ENCODE results near the gene NUDT5.

NUDT5 gene

DNA sequence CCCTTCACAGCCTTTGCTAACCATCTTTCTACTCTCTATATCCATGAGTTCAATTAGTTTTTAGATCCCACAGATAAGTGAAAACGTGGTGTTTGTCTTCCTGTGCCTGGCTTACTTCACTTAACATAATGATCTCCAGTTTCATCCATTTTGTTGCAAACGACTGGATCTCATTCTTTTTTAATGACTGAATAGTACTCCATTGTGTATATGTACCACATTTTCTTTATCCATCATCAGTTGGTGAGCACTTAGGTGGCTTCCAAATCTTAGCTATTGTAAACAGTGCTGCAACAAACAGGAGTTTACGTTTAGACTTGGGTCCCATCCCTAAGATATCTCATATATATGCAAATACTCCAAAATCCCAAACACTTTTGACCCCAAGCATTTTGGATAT lies 9.4 kb upstream of the NUDT5 start:
- peaks cover 27 to 71% (median 49%) of the 10 kb centered on the region in 4 experiments for H3K36me3 ChIP-seq (ENCODE audit: control insufficient read depth in 4 of 4, insufficient read depth in 4 of 4, low read length in 3 of 4)
- H3K4me1 ChIP-seq (ENCODE audit: control extremely low read depth in 1 of 4, control insufficient read depth in 4 of 4, insufficient read depth in 4 of 4, low read length in 3 of 4), result no peaks in the 10 kb centered on the region
- ChIA-PET CTCF (interaction anchor here (1.5 kb wide), 1 partner anchor 9 kb away, joined by 3 read pairs; no protein-coding TSS in a partner anchor), POLR2A (no interaction called here)
- H3K27me3 ChIP-seq (replicated peaks in 2 of 5; ENCODE audit: control insufficient read depth in 4 of 5, insufficient read depth in 5 of 5, low read length in 4 of 5), result no peaks in the 10 kb centered on the region
- H3K27ac ChIP-seq (ENCODE audit: insufficient read depth in 1 of 2, low read depth in 1 of 2, low read length in 2 of 2, poor library complexity in 1 of 2, severe bottlenecking in 2 of 2), result no peak overlapping the region
- DNase-seq, result no peak
- H3K4me3 ChIP-seq (ENCODE audit: control insufficient read depth in 1 of 7, extremely low read depth in 1 of 7, insufficient read depth in 4 of 7, low read depth in 2 of 7, low read length in 6 of 7), result no peak overlapping the region
- WGBS (ENCODE audit: insufficient coverage), result 92% methylated on average over 2 of the region's 3 CpGs
- no peaks in the 10 kb centered on the region for H3K9me3 ChIP-seq (ENCODE audit: control extremely low read depth in 1 of 5, control insufficient read depth in 4 of 5, insufficient read depth in 2 of 5, low read depth in 1 of 5, low read length in 4 of 5)

DNA sequence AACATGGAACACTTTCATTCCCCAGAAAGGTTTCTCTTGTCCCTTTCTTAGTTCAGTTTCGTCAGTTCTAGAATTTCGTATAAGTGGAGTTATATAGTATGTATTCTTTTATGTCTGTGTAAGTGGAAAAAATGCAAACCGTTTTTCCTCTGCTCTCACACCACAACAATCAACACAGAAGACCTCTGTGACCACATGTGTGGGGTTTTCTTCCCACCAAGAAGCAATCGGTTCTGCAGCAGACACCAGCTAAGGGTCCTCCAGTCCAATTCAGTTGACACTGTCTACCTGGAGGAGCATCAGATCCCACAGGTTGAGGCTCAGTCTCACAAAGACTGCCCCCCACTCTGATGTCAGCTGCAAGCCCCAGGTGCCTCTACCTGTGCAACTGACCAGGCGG lies 6.5 kb upstream of the NUDT5 start:
- Histone ChIP-seq H3K27ac (ENCODE audit: insufficient read depth in 1 of 2, low read depth in 1 of 2, low read length in 2 of 2, poor library complexity in 1 of 2, severe bottlenecking in 2 of 2) (no peak overlapping the region), H3K4me1 (ENCODE audit: control extremely low read depth in 1 of 4, control insufficient read depth in 4 of 4, insufficient read depth in 4 of 4, low read length in 3 of 4) (peaks cover 3 to 12% (median 7%) of the 10 kb centered on the region in 4 experiments), H3K36me3 (ENCODE audit: control insufficient read depth in 4 of 4, insufficient read depth in 4 of 4, low read length in 3 of 4) (peaks cover 20 to 65% (median 36%) of the 10 kb centered on the region in 4 experiments), H3K27me3 (replicated peaks in 2 of 5; ENCODE audit: control insufficient read depth in 4 of 5, insufficient read depth in 5 of 5, low read length in 4 of 5) (no peaks in the 10 kb centered on the region), H3K4me3 (ENCODE audit: control insufficient read depth in 1 of 7, extremely low read depth in 1 of 7, insufficient read depth in 4 of 7, low read depth in 2 of 7, low read length in 6 of 7) (no peak overlapping the region), H3K9me3 (ENCODE audit: control extremely low read depth in 1 of 5, control insufficient read depth in 4 of 5, insufficient read depth in 2 of 5, low read depth in 1 of 5, low read length in 4 of 5) (no peaks in the 10 kb centered on the region)
- ChIA-PET POLR2A (interaction anchor here (0.6 kb wide), 1 partner anchor 73 kb away, joined by 3 read pairs; no protein-coding TSS in a partner anchor), CTCF (interaction anchor here (1.3 to 1.7 kb wide), 3 partner anchors 10 to 22 kb away, joined by 4 to 6 read pairs (median 4); no protein-coding TSS in a partner anchor)
- no peak for DNase-seq
- 91% methylated on average over 2 of the region's 5 CpGs for WGBS (ENCODE audit: insufficient coverage)

DNA sequence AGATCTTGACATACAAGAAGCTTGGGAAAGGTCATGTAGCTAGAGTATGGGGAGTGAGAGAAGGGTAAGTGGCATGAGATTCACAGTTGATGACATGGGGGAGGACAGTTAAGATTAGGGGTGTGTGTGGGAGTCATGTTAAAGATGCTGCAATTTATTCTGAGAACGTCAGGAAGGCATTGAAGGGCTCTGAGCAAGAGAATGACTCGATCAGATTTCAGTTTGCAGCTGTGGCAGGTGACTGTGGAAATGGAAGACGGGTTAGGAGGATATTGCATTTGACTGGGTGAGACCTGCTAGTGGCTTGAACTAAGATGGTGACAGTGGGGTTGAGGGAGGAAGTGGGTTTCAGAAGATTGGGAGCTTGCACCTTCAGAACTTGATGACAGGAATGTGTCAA lies 5.9 kb upstream of the NUDT5 start:
- H3K36me3 ChIP-seq (ENCODE audit: control insufficient read depth in 4 of 4, insufficient read depth in 4 of 4, low read length in 3 of 4), result peaks cover 20 to 64% (median 36%) of the 10 kb centered on the region in 4 experiments
- CTCF ChIA-PET, result interaction anchor here (1.1 to 1.7 kb wide), 4 partner anchors 11 to 23 kb away, joined by 4 to 6 read pairs (median 5); no protein-coding TSS in a partner anchor
- H3K27me3 ChIP-seq (replicated peaks in 2 of 5; ENCODE audit: control insufficient read depth in 4 of 5, insufficient read depth in 5 of 5, low read length in 4 of 5), result no peaks in the 10 kb centered on the region
- no peaks in the 10 kb centered on the region for H3K9me3 ChIP-seq (ENCODE audit: control extremely low read depth in 1 of 5, control insufficient read depth in 4 of 5, insufficient read depth in 2 of 5, low read depth in 1 of 5, low read length in 4 of 5)
- WGBS (ENCODE audit: insufficient coverage), result 83% methylated on average over 3 of the region's 3 CpGs
- no peak overlapping the region for H3K27ac ChIP-seq (ENCODE audit: insufficient read depth in 1 of 2, low read depth in 1 of 2, low read length in 2 of 2, poor library complexity in 1 of 2, severe bottlenecking in 2 of 2)
- peaks cover 3 to 19% (median 12%) of the 10 kb centered on the region in 4 experiments for H3K4me1 ChIP-seq (ENCODE audit: control extremely low read depth in 1 of 4, control insufficient read depth in 4 of 4, insufficient read depth in 4 of 4, low read length in 3 of 4)
- no peak for DNase-seq
- POLR2A ChIA-PET, result interaction anchor here (0.6 kb wide), 1 partner anchor 73 kb away, joined by 3 read pairs; no protein-coding TSS in a partner anchor
- H3K4me3 ChIP-seq (ENCODE audit: control insufficient read depth in 1 of 7, extremely low read depth in 1 of 7, insufficient read depth in 4 of 7, low read depth in 2 of 7, low read length in 6 of 7), result no peak overlapping the region

DNA sequence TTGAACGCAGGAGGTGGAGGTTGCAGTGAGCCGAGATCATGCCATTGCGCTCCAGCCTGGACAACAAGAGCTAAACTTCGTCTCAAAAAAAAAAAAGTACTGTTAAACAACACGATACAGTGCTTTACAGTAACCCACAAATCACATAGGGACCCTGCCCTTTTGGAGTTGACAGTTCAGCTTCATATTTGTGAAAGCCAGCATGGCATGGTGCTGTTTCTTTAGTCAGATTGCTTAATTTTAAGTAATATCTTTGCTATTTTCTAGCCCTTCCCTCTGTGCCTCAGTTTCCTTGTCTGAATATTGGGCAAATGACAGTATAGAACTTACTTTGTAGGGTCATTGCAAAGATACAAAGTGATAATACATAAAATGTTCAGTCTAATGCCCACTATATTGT lies 5.2 kb upstream of the NUDT5 start:
- no peak overlapping the region for H3K4me3 ChIP-seq (ENCODE audit: control insufficient read depth in 1 of 7, extremely low read depth in 1 of 7, insufficient read depth in 4 of 7, low read depth in 2 of 7, low read length in 6 of 7)
- DNase-seq, result no peak
- H3K27ac ChIP-seq (ENCODE audit: insufficient read depth in 1 of 2, low read depth in 1 of 2, low read length in 2 of 2, poor library complexity in 1 of 2, severe bottlenecking in 2 of 2), result no peak overlapping the region
- WGBS (ENCODE audit: insufficient coverage), result 100% methylated on average over 4 of the region's 5 CpGs
- no peaks in the 10 kb centered on the region for H3K9me3 ChIP-seq (ENCODE audit: control extremely low read depth in 1 of 5, control insufficient read depth in 4 of 5, insufficient read depth in 2 of 5, low read depth in 1 of 5, low read length in 4 of 5)
- ChIA-PET POLR2A (no interaction called here), CTCF (interaction anchor here (0.8 to 1.6 kb wide), 5 partner anchors 11 to 34 kb away, joined by 3 to 6 read pairs (median 4); no protein-coding TSS in a partner anchor)
- no peaks in the 10 kb centered on the region for H3K27me3 ChIP-seq (replicated peaks in 2 of 5; ENCODE audit: control insufficient read depth in 4 of 5, insufficient read depth in 5 of 5, low read length in 4 of 5)
- peaks cover 16 to 58% (median 36%) of the 10 kb centered on the region in 4 experiments for H3K36me3 ChIP-seq (ENCODE audit: control insufficient read depth in 4 of 4, insufficient read depth in 4 of 4, low read length in 3 of 4)
- peaks cover 7 to 19% (median 14%) of the 10 kb centered on the region in 4 experiments for H3K4me1 ChIP-seq (ENCODE audit: control extremely low read depth in 1 of 4, control insufficient read depth in 4 of 4, insufficient read depth in 4 of 4, low read length in 3 of 4)

DNA sequence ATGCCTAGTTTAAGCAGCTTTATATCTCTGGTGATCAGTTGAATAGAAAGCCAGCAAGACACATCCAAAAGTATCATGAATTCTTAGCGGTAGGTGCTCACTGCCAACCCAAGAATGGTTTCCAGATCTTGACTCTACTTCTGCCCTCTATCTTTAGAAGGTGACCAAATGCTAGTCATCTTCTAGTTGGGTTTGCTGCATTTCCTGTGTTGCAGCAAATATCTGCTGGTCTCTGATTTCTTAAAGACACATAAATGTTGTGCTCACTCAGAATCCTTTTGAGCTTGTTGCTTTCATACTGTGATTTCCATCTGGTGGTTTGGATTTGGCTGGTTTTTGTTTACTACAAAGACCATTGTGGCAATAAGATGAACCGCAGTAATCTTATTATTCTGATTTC lies 2.5 kb upstream of the NUDT5 start:
- ChIA-PET CTCF (interaction anchor here (1.0 to 4.4 kb wide), 2 partner anchors 15 to 28 kb away, joined by 4 to 27 read pairs; no protein-coding TSS in a partner anchor), POLR2A (no interaction called here)
- DNase-seq, result no peak
- Histone ChIP-seq H3K9me3 (ENCODE audit: control extremely low read depth in 1 of 5, control insufficient read depth in 4 of 5, insufficient read depth in 2 of 5, low read depth in 1 of 5, low read length in 4 of 5) (no peaks in the 10 kb centered on the region), H3K27me3 (replicated peaks in 2 of 5; ENCODE audit: control insufficient read depth in 4 of 5, insufficient read depth in 5 of 5, low read length in 4 of 5) (no peaks in the 10 kb centered on the region), H3K4me1 (ENCODE audit: control extremely low read depth in 1 of 4, control insufficient read depth in 4 of 4, insufficient read depth in 4 of 4, low read length in 3 of 4) (peaks cover 14 to 34% (median 29%) of the 10 kb centered on the region in 4 experiments), H3K27ac (ENCODE audit: insufficient read depth in 1 of 2, low read depth in 1 of 2, low read length in 2 of 2, poor library complexity in 1 of 2, severe bottlenecking in 2 of 2) (no peak overlapping the region), H3K4me3 (ENCODE audit: control insufficient read depth in 1 of 7, extremely low read depth in 1 of 7, insufficient read depth in 4 of 7, low read depth in 2 of 7, low read length in 6 of 7) (peak overlapping the region in 1 of 7 experiments; percentile 1), H3K36me3 (ENCODE audit: control insufficient read depth in 4 of 4, insufficient read depth in 4 of 4, low read length in 3 of 4) (peaks cover 8 to 40% (median 27%) of the 10 kb centered on the region in 4 experiments)
- 100% methylated on average over 1 of the region's 2 CpGs for WGBS (ENCODE audit: insufficient coverage)

DNA sequence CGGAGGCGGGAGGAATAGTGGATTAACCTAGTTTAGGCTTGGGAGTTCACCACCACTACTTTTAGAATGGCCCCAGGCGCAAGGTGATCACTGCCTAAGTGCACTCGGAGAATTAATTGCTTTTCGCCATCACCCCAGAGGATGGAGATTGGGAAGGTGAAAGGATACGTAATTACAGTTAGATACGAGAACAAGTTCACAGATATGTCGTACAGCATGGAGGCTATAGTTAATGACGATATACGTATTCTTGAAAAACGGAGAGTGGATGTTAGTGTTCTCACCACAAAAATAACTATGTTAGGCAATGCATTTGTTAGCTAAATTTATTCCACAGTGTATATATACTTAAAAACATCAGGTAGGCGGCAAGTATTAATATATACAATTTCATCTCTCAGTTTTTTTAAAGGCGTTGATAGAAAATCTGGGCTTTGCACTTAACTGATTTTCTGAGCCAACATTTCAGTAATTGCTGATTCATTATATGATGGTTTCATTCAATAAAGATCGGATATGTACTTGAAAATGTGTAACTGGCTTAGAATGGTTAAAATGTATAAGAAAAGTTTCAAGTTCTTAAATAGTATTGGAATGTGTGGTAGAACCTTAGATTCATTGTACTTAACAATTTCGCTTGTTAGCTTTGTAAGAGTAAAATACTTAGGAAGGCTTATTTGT lies 980 bp upstream of the NUDT5 start:
- Histone ChIP-seq H3K27me3 (replicated peaks in 2 of 5; ENCODE audit: control insufficient read depth in 4 of 5, insufficient read depth in 5 of 5, low read length in 4 of 5) (no peaks in the 10 kb centered on the region), H3K36me3 (ENCODE audit: control insufficient read depth in 4 of 4, insufficient read depth in 4 of 4, low read length in 3 of 4) (peaks cover 4 to 33% (median 19%) of the 10 kb centered on the region in 4 experiments), H3K9me3 (ENCODE audit: control extremely low read depth in 1 of 5, control insufficient read depth in 4 of 5, insufficient read depth in 2 of 5, low read depth in 1 of 5, low read length in 4 of 5) (no peaks in the 10 kb centered on the region), H3K4me1 (ENCODE audit: control extremely low read depth in 1 of 4, control insufficient read depth in 4 of 4, insufficient read depth in 4 of 4, low read length in 3 of 4) (peaks cover 14 to 42% (median 29%) of the 10 kb centered on the region in 4 experiments), H3K27ac (ENCODE audit: insufficient read depth in 1 of 2, low read depth in 1 of 2, low read length in 2 of 2, poor library complexity in 1 of 2, severe bottlenecking in 2 of 2) (peak overlapping the region; percentile 94 to 96), H3K4me3 (ENCODE audit: control insufficient read depth in 1 of 7, extremely low read depth in 1 of 7, insufficient read depth in 4 of 7, low read depth in 2 of 7, low read length in 6 of 7) (peak overlapping the region; percentile 66 to 100 (median 96))
- ChIA-PET POLR2A (interaction anchor here (2.1 kb wide), 1 partner anchor 13 kb away, joined by 7 read pairs; no protein-coding TSS in a partner anchor), CTCF (interaction anchor here (0.7 to 4.4 kb wide), 6 partner anchors 14 to 878 kb away, joined by 3 to 27 read pairs (median 4); no protein-coding TSS in a partner anchor)
- WGBS (ENCODE audit: insufficient coverage), result 9% methylated on average over 8 of the region's 15 CpGs
- no peak for DNase-seq

DNA sequence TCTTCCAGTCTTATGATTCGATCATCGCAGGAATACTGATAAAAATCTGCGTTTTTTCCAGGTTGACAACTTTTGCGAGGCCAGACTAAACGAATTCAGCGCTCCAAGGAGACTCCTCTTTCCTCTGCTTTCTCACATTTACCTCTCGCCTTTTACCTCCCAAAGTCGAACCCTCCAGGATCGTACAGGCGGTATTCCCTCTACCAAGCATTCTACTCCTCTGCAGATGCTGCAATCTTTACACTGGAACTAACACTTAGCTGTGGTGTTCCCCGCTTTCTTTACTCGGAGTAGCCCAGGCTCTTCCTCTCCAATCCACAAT lies 449 bp downstream of the NUDT5 start:
- no peak for DNase-seq
- Histone ChIP-seq H3K9me3 (ENCODE audit: control extremely low read depth in 1 of 5, control insufficient read depth in 4 of 5, insufficient read depth in 2 of 5, low read depth in 1 of 5, low read length in 4 of 5) (no peaks in the 10 kb centered on the region), H3K4me1 (ENCODE audit: control extremely low read depth in 1 of 4, control insufficient read depth in 4 of 4, insufficient read depth in 4 of 4, low read length in 3 of 4) (peaks cover 14 to 46% (median 29%) of the 10 kb centered on the region in 4 experiments), H3K27ac (ENCODE audit: insufficient read depth in 1 of 2, low read depth in 1 of 2, low read length in 2 of 2, poor library complexity in 1 of 2, severe bottlenecking in 2 of 2) (peak overlapping the region; percentile 94 to 96), H3K4me3 (ENCODE audit: control insufficient read depth in 1 of 7, extremely low read depth in 1 of 7, insufficient read depth in 4 of 7, low read depth in 2 of 7, low read length in 6 of 7) (peak overlapping the region; percentile 66 to 100 (median 96)), H3K27me3 (replicated peaks in 2 of 5; ENCODE audit: control insufficient read depth in 4 of 5, insufficient read depth in 5 of 5, low read length in 4 of 5) (no peaks in the 10 kb centered on the region), H3K36me3 (ENCODE audit: control insufficient read depth in 4 of 4, insufficient read depth in 4 of 4, low read length in 3 of 4) (peaks cover 4 to 21% (median 9%) of the 10 kb centered on the region in 4 experiments)
- POLR2A ChIA-PET, result interaction anchor here (0.6 to 2.1 kb wide), 4 partner anchors 12 to 153 kb away, joined by 3 to 7 read pairs (median 4); partner anchors contain the start of gene UPF2
- WGBS (ENCODE audit: insufficient coverage), result 0% methylated on average over 12 of the region's 12 CpGs
- CTCF ChIA-PET, result interaction anchor here (0.8 to 4.4 kb wide), 6 partner anchors 15 to 461 kb away, joined by 3 to 27 read pairs (median 4); no protein-coding TSS in a partner anchor
